Measurements from ENCODE around the gene YIPF2. TPM values are rescaled to one million over a fixed set of nuclear protein-coding genes. Genes with fewer than 3 reads are reported as not detected.

YIPF2 gene
- total and polyA plus RNA-seq, 2 experiments from 2014 or later: 57.3 to 114 TPM

- Histone ChIP-seq H3K9ac (no peak overlapping the region), H3K9me2 (ENCODE audit: insufficient read depth) (no peaks in the 10 kb centered on the region), H3K36me3 (ENCODE audit: low read depth) (peaks cover 7% of the 10 kb centered on the region; the same call in 1 of the 2 replicates), H2AFZ (no peak overlapping the region), H3K4me2 (ENCODE audit: unreplicated experiment) (no peak overlapping the region), H4K20me1 (ENCODE audit: insufficient read depth) (no peaks in the 10 kb centered on the region), H3K9me3 (ENCODE audit: low read depth) (no peaks in the 10 kb centered on the region), H3K27ac (no peak overlapping the region), H3F3A (ENCODE audit: insufficient read depth) (no peaks in the 10 kb centered on the region), H3K4me1 (ENCODE audit: insufficient read depth) (no peaks in the 10 kb centered on the region), H3K4me3 (no peak overlapping the region), H3K79me2 (ENCODE audit: insufficient read depth) (peaks cover 34% of the 10 kb centered on the region), H3K27me3 (replicated peaks; ENCODE audit: insufficient read depth) (no peaks in the 10 kb centered on the region)
- WGBS, 2 experiments (ENCODE audit: low coverage in 1 of 2, low lambda C conversion rate in 2 of 2, missing lambda C conversion rate in 2 of 2): 82 to 88% methylated on average over 9 of the region's 9 CpGs
- in situ Hi-C loops (cut with MboI): no loop called here
- DNase-seq: no peak
- TF ChIP-seq EZH2phosphoT487 (IDR thresholded peaks at IDR 0.05; ENCODE audit: insufficient read depth, low read depth) (no peak), EZH2 (IDR thresholded peaks at IDR 0.05; ENCODE audit: insufficient read depth, poor library complexity, severe bottlenecking) (no peak)
Measured at GRCh38 chr19:10935371-10936059, 7.1 kb upstream of the YIPF2 start.

GRCh38 chr19:10929402-10929794 lies 959 bp upstream of the YIPF2 start:
- peak; percentile 25 for DNase-seq
- Histone ChIP-seq H3K9me3 (ENCODE audit: low read depth) (no peaks in the 10 kb centered on the region), H3K4me1 (ENCODE audit: insufficient read depth) (peaks cover 5% of the 10 kb centered on the region; the same call in 1 of the 2 replicates), H3K27me3 (replicated peaks; ENCODE audit: insufficient read depth) (no peaks in the 10 kb centered on the region), H3K79me2 (ENCODE audit: insufficient read depth) (peaks cover 71% of the 10 kb centered on the region), H3K4me2 (ENCODE audit: unreplicated experiment) (peak overlapping the region; percentile 82), H3F3A (ENCODE audit: insufficient read depth) (no peaks in the 10 kb centered on the region), H4K20me1 (ENCODE audit: insufficient read depth) (no peaks in the 10 kb centered on the region), H3K4me3 (peak overlapping the region; percentile 88), H3K36me3 (ENCODE audit: low read depth) (peaks cover 7% of the 10 kb centered on the region; the same call in 1 of the 2 replicates), H3K9ac (peak overlapping the region; percentile 93), H3K27ac (peak overlapping the region; percentile 50), H3K9me2 (ENCODE audit: insufficient read depth) (no peaks in the 10 kb centered on the region), H2AFZ (peak overlapping the region; percentile 85; the same call in 1 of the 2 replicates)
- WGBS, 2 experiments (ENCODE audit: low coverage in 1 of 2, low lambda C conversion rate in 2 of 2, missing lambda C conversion rate in 2 of 2): 5 to 6% methylated on average over 27 of the region's 27 CpGs
- in situ Hi-C loops (cut with MboI): no loop called here
- TF ChIP-seq EZH2phosphoT487 (IDR thresholded peaks at IDR 0.05; ENCODE audit: insufficient read depth, low read depth) (no peak), EZH2 (IDR thresholded peaks at IDR 0.05; ENCODE audit: insufficient read depth, poor library complexity, severe bottlenecking) (no peak)

GRCh38 chr19:10927730-10928562 lies 493 bp downstream of the YIPF2 start:
- Histone ChIP-seq H3K79me2 (ENCODE audit: insufficient read depth) (peaks cover 67% of the 10 kb centered on the region), H3K27ac (peak overlapping the region; percentile 50), H3K4me1 (ENCODE audit: insufficient read depth) (peaks cover 5% of the 10 kb centered on the region; the same call in 1 of the 2 replicates), H2AFZ (peak overlapping the region; percentile 85), H3K9ac (peak overlapping the region; percentile 93), H3K4me2 (ENCODE audit: unreplicated experiment) (peak overlapping the region; percentile 89), H3K36me3 (ENCODE audit: low read depth) (peaks cover 7% of the 10 kb centered on the region; the same call in 1 of the 2 replicates), H3F3A (ENCODE audit: insufficient read depth) (no peaks in the 10 kb centered on the region), H3K9me2 (ENCODE audit: insufficient read depth) (no peaks in the 10 kb centered on the region), H4K20me1 (ENCODE audit: insufficient read depth) (no peaks in the 10 kb centered on the region), H3K9me3 (ENCODE audit: low read depth) (no peaks in the 10 kb centered on the region), H3K4me3 (peak overlapping the region; percentile 88), H3K27me3 (replicated peaks; ENCODE audit: insufficient read depth) (no peaks in the 10 kb centered on the region)
- 4 to 9% methylated on average over 20 to 46 of the region's 47 CpGs for WGBS, 2 experiments (ENCODE audit: low coverage in 1 of 2, low lambda C conversion rate in 2 of 2, missing lambda C conversion rate in 2 of 2)
- in situ Hi-C loops (cut with MboI): no loop called here
- TF ChIP-seq EZH2 (IDR thresholded peaks at IDR 0.05; ENCODE audit: insufficient read depth, poor library complexity, severe bottlenecking) (no peak), EZH2phosphoT487 (IDR thresholded peaks at IDR 0.05; ENCODE audit: insufficient read depth, low read depth) (no peak)
- peak; percentile 65 for DNase-seq

- Histone ChIP-seq H4K20me1 (ENCODE audit: insufficient read depth) (no peaks in the 10 kb centered on the region), H3K27me3 (replicated peaks; ENCODE audit: insufficient read depth) (no peaks in the 10 kb centered on the region), H3F3A (ENCODE audit: insufficient read depth) (no peaks in the 10 kb centered on the region), H3K27ac (no peak overlapping the region), H3K9ac (no peak overlapping the region), H3K4me2 (ENCODE audit: unreplicated experiment) (no peak overlapping the region), H3K79me2 (ENCODE audit: insufficient read depth) (peaks cover 34% of the 10 kb centered on the region), H3K9me2 (ENCODE audit: insufficient read depth) (no peaks in the 10 kb centered on the region), H2AFZ (no peak overlapping the region), H3K9me3 (ENCODE audit: low read depth) (no peaks in the 10 kb centered on the region), H3K4me3 (no peak overlapping the region), H3K36me3 (ENCODE audit: low read depth) (no peaks in the 10 kb centered on the region), H3K4me1 (ENCODE audit: insufficient read depth) (peaks cover under 1% of the 10 kb centered on the region; the same call in 1 of the 2 replicates)
- in situ Hi-C loops (cut with MboI): no loop called here
- DNase-seq: no peak
- TF ChIP-seq EZH2phosphoT487 (IDR thresholded peaks at IDR 0.05; ENCODE audit: insufficient read depth, low read depth): no peak
- TF ChIP-seq EZH2 (IDR thresholded peaks at IDR 0.05; ENCODE audit: insufficient read depth, poor library complexity, severe bottlenecking): no peak
- 75 to 82% methylated on average over 11 to 13 of the region's 13 CpGs for WGBS, 2 experiments (ENCODE audit: low coverage in 1 of 2, low lambda C conversion rate in 2 of 2, missing lambda C conversion rate in 2 of 2)
Measured at GRCh38 chr19:10924597-10924996, 3.8 kb downstream of the YIPF2 start.

Data from GM23248 (cell line).